ENCODE results near the gene OTOG. TPM values are rescaled to one million over a fixed set of nuclear protein-coding genes. Genes with fewer than 3 reads are reported as not detected.

OTOG gene
- total RNA-seq, 1 donor: not detected

DNA sequence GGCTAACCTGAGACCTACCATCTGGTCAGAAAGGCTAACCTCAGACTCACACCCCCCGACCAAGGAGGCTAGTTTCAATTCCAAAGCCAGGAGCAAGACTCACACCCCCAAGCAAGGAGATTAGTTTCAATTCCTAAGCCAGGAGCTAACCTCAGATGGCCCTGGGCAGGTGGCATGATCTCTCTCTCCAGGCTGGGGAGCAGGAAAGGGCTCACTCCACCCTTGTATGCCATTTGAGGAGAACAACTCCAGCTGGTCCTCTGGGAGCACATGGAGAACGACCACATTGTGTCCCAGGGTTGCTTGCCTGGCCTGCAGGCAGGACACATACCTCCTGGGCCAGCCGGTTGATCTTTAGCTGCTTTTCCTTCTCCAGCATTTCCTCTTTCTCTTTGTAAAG, 35.5 kb upstream of the OTOG start:
- DNase-seq (ENCODE audit: low read depth): no peak
- no peak overlapping the region for H3K4me3 ChIP-seq (ENCODE audit: low read depth, low read length)
- TF ChIP-seq, protein P1, sequence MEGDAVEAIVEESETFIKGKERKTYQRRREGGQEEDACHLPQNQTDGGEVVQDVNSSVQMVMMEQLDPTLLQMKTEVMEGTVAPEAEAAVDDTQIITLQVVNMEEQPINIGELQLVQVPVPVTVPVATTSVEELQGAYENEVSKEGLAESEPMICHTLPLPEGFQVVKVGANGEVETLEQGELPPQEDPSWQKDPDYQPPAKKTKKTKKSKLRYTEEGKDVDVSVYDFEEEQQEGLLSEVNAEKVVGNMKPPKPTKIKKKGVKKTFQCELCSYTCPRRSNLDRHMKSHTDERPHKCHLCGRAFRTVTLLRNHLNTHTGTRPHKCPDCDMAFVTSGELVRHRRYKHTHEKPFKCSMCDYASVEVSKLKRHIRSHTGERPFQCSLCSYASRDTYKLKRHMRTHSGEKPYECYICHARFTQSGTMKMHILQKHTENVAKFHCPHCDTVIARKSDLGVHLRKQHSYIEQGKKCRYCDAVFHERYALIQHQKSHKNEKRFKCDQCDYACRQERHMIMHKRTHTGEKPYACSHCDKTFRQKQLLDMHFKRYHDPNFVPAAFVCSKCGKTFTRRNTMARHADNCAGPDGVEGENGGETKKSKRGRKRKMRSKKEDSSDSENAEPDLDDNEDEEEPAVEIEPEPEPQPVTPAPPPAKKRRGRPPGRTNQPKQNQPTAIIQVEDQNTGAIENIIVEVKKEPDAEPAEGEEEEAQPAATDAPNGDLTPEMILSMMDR (IDR thresholded peaks at IDR 0.05; ENCODE audit: insufficient read depth, low read depth, low read length): no peak

DNA sequence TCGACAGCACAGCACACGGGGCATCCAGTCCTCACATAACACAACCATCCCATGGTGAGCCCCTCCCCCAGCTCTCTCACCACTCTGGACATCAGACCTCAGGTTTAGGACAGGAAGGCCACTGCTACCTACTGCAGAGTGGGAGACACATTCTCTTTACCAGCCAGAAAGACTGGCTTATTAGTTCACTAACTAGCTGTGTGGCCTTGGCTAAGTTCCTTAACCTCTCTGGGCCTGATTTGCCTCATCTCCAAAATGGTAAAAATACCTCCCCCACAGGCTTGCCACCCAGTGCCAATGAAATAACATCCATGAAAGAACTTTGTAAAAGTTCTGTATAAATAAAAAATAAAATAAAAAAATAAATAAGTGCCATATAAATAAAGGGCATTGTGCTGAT, 35.0 kb upstream of the OTOG start:
- no peak overlapping the region for H3K4me3 ChIP-seq (ENCODE audit: low read depth, low read length)
- TF ChIP-seq, protein P1 (IDR thresholded peaks at IDR 0.05; ENCODE audit: insufficient read depth, low read depth, low read length): no peak
- DNase-seq (ENCODE audit: low read depth): no peak

DNA sequence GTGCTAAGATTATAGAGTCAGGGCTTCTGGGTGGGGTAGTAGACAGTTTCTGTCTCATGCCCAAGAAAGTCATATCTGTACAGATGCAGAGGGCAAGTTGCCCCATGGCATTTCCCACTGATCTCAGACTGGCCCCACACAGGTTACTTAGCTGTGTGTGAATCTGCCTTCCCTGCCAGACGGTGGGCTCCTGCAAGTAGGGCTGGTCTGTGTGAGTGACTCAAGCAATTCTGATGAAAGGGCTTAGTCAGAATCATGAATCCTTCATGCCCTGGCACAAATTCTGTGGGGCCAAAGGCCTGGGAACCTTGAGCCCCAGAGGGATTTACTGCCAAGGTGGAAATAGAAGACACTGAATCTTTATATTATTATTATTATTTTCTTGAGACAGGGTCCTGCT, 33.2 kb upstream of the OTOG start:
- DNase-seq (ENCODE audit: low read depth): no peak

DNA sequence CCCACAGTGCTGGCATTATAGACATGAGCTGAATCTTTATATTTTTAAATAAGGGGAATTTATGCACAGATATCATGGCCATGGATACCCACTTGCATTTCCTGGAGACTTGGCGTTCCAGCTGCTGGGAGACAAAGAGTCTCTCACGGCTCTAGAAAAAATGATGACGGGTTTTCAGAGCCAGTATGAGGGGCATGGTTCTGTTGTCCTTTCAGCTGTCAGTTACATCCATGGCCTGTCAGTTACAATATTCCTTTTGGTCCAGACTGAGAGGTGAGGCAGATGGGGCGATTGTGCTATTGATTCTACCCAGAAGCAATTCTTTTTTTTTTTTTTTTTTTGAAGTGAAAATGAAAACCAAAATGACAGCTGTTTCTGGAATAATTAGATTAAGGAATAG, 32.6 kb upstream of the OTOG start:
- TF ChIP-seq, protein P1 (IDR thresholded peaks at IDR 0.05; ENCODE audit: insufficient read depth, low read depth, low read length): no peak
- H3K4me3 ChIP-seq (ENCODE audit: low read depth, low read length): no peak overlapping the region
- no peak for DNase-seq (ENCODE audit: low read depth)

More for the DNA sequence above, 33.2 kb upstream of the OTOG start:
- TF ChIP-seq, protein P1 (IDR thresholded peaks at IDR 0.05; ENCODE audit: insufficient read depth, low read depth, low read length): no peak
- no peak overlapping the region for H3K4me3 ChIP-seq (ENCODE audit: low read depth, low read length)

DNA sequence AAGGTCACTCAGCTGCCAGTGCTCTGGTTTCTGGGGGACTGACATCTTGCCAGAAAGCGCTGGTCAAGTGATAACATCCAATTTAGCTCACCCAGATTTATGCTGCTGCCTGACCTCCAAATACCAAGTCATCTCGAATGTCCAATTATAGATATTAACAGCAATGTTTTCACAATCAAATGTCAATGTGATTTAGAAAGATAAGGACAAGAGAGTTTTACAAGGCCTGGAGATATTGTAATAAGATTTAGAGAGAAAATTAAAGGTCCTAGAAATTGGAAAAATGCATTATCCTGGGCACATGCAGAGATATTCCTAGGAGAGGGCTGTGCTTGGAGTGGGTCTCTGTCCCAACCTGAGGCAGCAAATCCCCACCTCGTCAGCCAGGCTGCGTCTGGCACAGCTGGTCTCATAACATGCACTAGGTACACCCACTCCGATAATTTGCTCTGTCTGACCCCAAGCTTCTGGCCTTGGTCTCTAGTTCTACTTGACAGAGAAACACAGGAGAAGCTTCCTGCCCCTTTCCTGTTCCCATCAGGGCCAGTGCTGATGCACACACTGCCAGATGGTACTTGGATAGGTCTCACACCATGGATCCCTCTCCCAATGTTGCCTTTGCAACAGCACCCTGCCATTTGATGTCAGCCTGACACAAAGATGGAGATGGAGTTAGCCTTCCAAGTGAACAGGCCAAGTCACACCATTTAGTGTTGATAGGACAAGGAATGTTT, 31.4 kb upstream of the OTOG start:
- TF ChIP-seq, protein P1 (IDR thresholded peaks at IDR 0.05; ENCODE audit: insufficient read depth, low read depth, low read length): no peak
- H3K4me3 ChIP-seq (ENCODE audit: low read depth, low read length): no peak overlapping the region
- DNase-seq (ENCODE audit: low read depth): no peak

DNA sequence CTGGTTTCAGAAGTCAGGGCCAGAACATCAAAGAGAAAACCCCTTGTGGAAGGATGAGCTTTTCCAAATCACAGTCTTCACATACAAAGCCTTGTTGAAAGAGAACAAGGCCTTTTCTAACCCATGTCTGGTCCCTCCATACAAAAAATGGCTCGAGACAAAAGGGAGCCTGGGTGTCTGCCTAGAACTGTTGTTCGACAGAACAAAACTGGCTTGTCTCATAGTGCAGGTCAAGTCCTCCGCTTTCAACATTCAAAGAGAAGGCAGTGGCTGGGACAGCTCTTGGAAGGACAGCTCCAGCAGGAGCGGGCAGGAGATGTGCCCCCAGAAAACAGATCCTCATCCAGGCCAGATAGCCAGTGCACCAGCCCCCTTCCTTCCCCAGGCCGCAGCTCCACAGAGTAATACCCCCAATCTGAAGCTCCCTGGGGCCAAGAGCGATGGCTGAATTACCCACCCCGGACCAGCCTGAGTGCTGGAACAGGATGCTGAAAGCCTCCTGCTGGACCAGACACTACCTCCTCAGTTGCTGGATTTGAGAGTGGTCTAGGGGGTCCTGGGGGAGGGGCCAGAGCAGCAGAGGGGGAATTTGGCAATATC, 30.4 kb upstream of the OTOG start:
- no peak overlapping the region for H3K4me3 ChIP-seq (ENCODE audit: low read depth, low read length)
- no peak for DNase-seq (ENCODE audit: low read depth)
- TF ChIP-seq, protein P1 (IDR thresholded peaks at IDR 0.05; ENCODE audit: insufficient read depth, low read depth, low read length): no peak

Data from fibroblast of villous mesenchyme (primary cell).